Neural cell (in vitro differentiated cells): Measurements from ENCODE around the gene NFE2L1. TPM values are rescaled to one million over a fixed set of nuclear protein-coding genes. Genes with fewer than 3 reads are reported as not detected.
"Not testable (repeated sequence)": the region's sequence is repeated elsewhere in the genome, so short reads cannot be mapped to it uniquely, and the experiment has no call there.

Experiments
- H2AFZ ChIP-seq: fragments of 200-600, 300-800 bp; sonication (generic), shearing (Covaris generic); 2 replicates; pipeline ENCODE4 v1.6.0; 2014; ENCODE audit warnings: low read depth, mild to moderate bottlenecking, antibody characterized with exemption, low read length, moderate library complexity
- H3F3A ChIP-seq: fragments of 200-600 bp; shearing (Covaris generic); 2 replicates; pipeline ENCODE4 v1.6.1; 2016; ENCODE audit warnings: mild to moderate bottlenecking, moderate library complexity, mixed read lengths, antibody characterized with exemption, low read length; ENCODE audit not compliant: insufficient read depth, poor library complexity, severe bottlenecking
- H3K27ac ChIP-seq: fragments of 200-600, 300-800 bp; sonication (generic), shearing (Covaris generic); 2 replicates; pipeline ENCODE4 v1.5.1; 2014; ENCODE audit warnings: mild to moderate bottlenecking, low read length, moderate library complexity
- H3K27me3 ChIP-seq: fragments of 300-800, 200-600 bp; sonication (generic), shearing (Covaris generic); 2 replicates; pipeline ENCODE4 v1.6.0; 2014; ENCODE audit warnings: mild to moderate bottlenecking, low read depth, low read length, moderate library complexity; ENCODE audit not compliant: insufficient read depth
- H3K36me3 ChIP-seq: fragments of 300-800, 200-600 bp; sonication (generic), shearing (Covaris generic); 2 replicates; pipeline ENCODE4 v1.5.1; 2014; ENCODE audit warnings: mild to moderate bottlenecking, antibody characterized with exemption, low read length, moderate library complexity; ENCODE audit not compliant: insufficient read depth
- H3K4me2 ChIP-seq: fragments of 300-800, 200-600 bp; sonication (generic), shearing (Covaris generic); 2 replicates; pipeline ENCODE4 v1.6.0; 2014; ENCODE audit warnings: mild to moderate bottlenecking, low read length
- H3K4me3 ChIP-seq: fragments of 300-800, 200-600 bp; sonication (generic), shearing (Covaris generic); 2 replicates; pipeline ENCODE4 v1.5.1; 2014; ENCODE audit warnings: mild to moderate bottlenecking, low read length, moderate library complexity
- H3K79me2 ChIP-seq: fragments of 200-600 bp; shearing (Covaris generic); replicated peaks from 2 replicates; pipeline ENCODE4 v1.6.0; 2014; ENCODE audit warnings: mild to moderate bottlenecking, low read length, moderate library complexity; ENCODE audit not compliant: insufficient read depth
- H3K9ac ChIP-seq: fragments of 300-800, 200-600 bp; sonication (generic), shearing (Covaris generic); 2 replicates; pipeline ENCODE4 v1.6.1; 2016; ENCODE audit warnings: mild to moderate bottlenecking, low read length, mixed read lengths
- H3K9me2 ChIP-seq: fragments of 200-600 bp; shearing (Covaris generic); 2 replicates; pipeline ENCODE4 v1.6.1; 2016; ENCODE audit warnings: mild to moderate bottlenecking, low read length, mixed read lengths; ENCODE audit not compliant: insufficient read depth
- H3K9me3 ChIP-seq: fragments of 200-600, 300-800 bp; sonication (generic), shearing (Covaris generic); 2 replicates; pipeline ENCODE4 v1.6.1; 2016; ENCODE audit warnings: mild to moderate bottlenecking, mixed run types, low read length, moderate library complexity, mixed read lengths
- H4K20me1 ChIP-seq: fragments of 200-600 bp; shearing (Covaris generic); 2 replicates; pipeline ENCODE4 v1.6.1; 2016; ENCODE audit warnings: mild to moderate bottlenecking, mixed run types; ENCODE audit not compliant: insufficient read depth
- EP300 ChIP-seq: fragments of 450-650 bp; conservative IDR thresholded peaks from 2 replicates; pipeline ENCODE4 v1.6.1; 2014; ENCODE audit warnings: antibody characterized with exemption, mild to moderate bottlenecking, moderate library complexity; ENCODE audit not compliant: poor library complexity, severe bottlenecking
- EZH2 ChIP-seq: fragments of 200-600, 300-800 bp; shearing (Covaris generic), sonication (generic); IDR thresholded peaks from 2 replicates; pipeline ENCODE4 v1.6.1; 2014; ENCODE audit warnings: antibody characterized with exemption, low read length, borderline replicate concordance, mild to moderate bottlenecking; ENCODE audit not compliant: insufficient read depth, poor library complexity, severe bottlenecking
- MXI1 ChIP-seq: fragments of 450-650 bp; conservative IDR thresholded peaks from 2 replicates; pipeline ENCODE4 v1.6.1; 2014; ENCODE audit warnings: antibody characterized with exemption, mild to moderate bottlenecking; ENCODE audit not compliant: poor library complexity, severe bottlenecking
- POLR2AphosphoS5 ChIP-seq: IDR thresholded peaks from 2 replicates; pipeline ENCODE4 v1.6.1; 2012
- RAD21 ChIP-seq: fragments of 450-650 bp; conservative IDR thresholded peaks from 2 replicates; pipeline ENCODE4 v1.6.1; 2014; ENCODE audit warnings: antibody characterized with exemption, mild to moderate bottlenecking, moderate library complexity
- SMC3 ChIP-seq: fragments of 450-650 bp; conservative IDR thresholded peaks from 2 replicates; pipeline ENCODE4 v1.6.1; 2014; ENCODE audit warnings: antibody characterized with exemption, mild to moderate bottlenecking, moderate library complexity; ENCODE audit not compliant: poor library complexity
- TAF1 ChIP-seq: IDR thresholded peaks from 2 replicates; pipeline ENCODE4 v1.6.1; 2012; ENCODE audit warnings: low read depth
- polyA plus RNA-seq: library from polyadenylated mRNA; depleted of rRNA; stranded (reverse); fragments of >200 nt; gene quantifications from 2 replicates; pipeline ENCODE4 v1.2.3, GENCODE V29; 2014
- TF ChIP-seq, protein P1 (sequence below): IDR thresholded peaks from 2 replicates; pipeline ENCODE4 v1.6.1; 2012; ENCODE audit warnings: borderline replicate concordance
- TF ChIP-seq, protein P2 (sequence below): fragments of 450-650 bp; IDR thresholded peaks from 2 replicates; pipeline ENCODE4 v1.5.1; 2014; ENCODE audit warnings: antibody characterized with exemption, mild to moderate bottlenecking, moderate library complexity; ENCODE audit not compliant: poor library complexity, severe bottlenecking

NFE2L1 gene
- polyA plus RNA-seq, 1 donor from 2014 or later, result 48.4 TPM

DNA sequence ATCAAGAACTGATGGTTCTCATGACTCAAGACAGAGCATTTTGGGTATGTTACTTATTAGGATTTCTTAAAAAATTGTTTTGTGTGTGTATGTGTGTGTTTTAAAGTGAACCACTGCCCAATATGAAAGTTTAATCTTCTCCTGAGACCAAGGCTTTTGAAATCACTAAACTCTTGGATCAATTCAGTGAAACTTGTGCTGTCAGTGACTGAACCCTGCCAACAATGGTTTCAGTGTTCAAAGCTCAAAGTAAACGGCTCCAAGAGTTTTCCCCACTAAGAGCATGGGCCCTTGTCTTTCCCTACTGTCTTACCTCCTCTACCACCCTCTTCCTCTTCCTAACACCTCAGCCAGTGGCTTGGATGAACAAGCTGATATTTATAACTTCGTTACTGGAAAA is 22.0 kb downstream of the NFE2L1 start:
- Histone ChIP-seq H3K4me2 (no peak overlapping the region), H3K36me3 (no peaks in the 10 kb centered on the region), H3K27me3 (no peaks in the 10 kb centered on the region), H3K9ac (no peak overlapping the region), H3K4me3 (no peak overlapping the region), H3F3A (no peaks in the 10 kb centered on the region), H4K20me1 (no peaks in the 10 kb centered on the region), H2AFZ (no peak overlapping the region), H3K79me2 (peaks cover 4% of the 10 kb centered on the region), H3K9me3 (no peaks in the 10 kb centered on the region), H3K9me2 (no peaks in the 10 kb centered on the region), H3K27ac (no peak overlapping the region)
- TF ChIP-seq EP300 (no peak), EZH2 (no peak), TAF1 (no peak), RAD21 (no peak)

DNA sequence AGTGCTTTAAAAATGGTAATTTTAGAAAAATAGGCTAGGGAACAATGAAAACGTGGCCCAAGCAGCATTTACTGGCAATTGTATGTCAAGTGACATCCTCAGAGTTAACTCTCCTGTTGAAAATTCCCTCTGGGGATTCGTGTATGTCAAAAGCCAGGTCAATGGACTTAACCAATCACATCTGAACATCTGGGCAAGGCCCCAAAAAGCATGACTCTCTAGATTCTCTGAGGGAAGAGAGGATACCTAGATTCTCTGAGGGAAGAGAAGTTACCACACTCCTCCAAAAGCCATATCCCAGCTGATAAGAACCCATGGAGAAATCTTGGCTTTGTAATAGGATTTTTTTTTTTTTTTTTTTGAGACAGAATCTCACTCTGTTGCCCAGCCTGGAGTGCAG is 23.5 kb downstream of the NFE2L1 start:
- Histone ChIP-seq H3K4me2 (no peak overlapping the region), H2AFZ (no peak overlapping the region), H3K9me3 (no peaks in the 10 kb centered on the region), H4K20me1 (no peaks in the 10 kb centered on the region), H3K36me3 (no peaks in the 10 kb centered on the region), H3K9me2 (no peaks in the 10 kb centered on the region), H3F3A (no peaks in the 10 kb centered on the region), H3K9ac (no peak overlapping the region), H3K4me3 (no peak overlapping the region), H3K79me2 (peaks cover 11% of the 10 kb centered on the region), H3K27me3 (no peaks in the 10 kb centered on the region), H3K27ac (no peak overlapping the region)
- TF ChIP-seq TAF1 (no peak), MXI1 (no peak), EP300 (no peak), POLR2AphosphoS5 (no peak), RAD21 (no peak), SMC3 (no peak), EZH2 (no peak)
- TF ChIP-seq, protein P1, sequence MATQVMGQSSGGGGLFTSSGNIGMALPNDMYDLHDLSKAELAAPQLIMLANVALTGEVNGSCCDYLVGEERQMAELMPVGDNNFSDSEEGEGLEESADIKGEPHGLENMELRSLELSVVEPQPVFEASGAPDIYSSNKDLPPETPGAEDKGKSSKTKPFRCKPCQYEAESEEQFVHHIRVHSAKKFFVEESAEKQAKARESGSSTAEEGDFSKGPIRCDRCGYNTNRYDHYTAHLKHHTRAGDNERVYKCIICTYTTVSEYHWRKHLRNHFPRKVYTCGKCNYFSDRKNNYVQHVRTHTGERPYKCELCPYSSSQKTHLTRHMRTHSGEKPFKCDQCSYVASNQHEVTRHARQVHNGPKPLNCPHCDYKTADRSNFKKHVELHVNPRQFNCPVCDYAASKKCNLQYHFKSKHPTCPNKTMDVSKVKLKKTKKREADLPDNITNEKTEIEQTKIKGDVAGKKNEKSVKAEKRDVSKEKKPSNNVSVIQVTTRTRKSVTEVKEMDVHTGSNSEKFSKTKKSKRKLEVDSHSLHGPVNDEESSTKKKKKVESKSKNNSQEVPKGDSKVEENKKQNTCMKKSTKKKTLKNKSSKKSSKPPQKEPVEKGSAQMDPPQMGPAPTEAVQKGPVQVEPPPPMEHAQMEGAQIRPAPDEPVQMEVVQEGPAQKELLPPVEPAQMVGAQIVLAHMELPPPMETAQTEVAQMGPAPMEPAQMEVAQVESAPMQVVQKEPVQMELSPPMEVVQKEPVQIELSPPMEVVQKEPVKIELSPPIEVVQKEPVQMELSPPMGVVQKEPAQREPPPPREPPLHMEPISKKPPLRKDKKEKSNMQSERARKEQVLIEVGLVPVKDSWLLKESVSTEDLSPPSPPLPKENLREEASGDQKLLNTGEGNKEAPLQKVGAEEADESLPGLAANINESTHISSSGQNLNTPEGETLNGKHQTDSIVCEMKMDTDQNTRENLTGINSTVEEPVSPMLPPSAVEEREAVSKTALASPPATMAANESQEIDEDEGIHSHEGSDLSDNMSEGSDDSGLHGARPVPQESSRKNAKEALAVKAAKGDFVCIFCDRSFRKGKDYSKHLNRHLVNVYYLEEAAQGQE, result no peak
- TF ChIP-seq, protein P2, sequence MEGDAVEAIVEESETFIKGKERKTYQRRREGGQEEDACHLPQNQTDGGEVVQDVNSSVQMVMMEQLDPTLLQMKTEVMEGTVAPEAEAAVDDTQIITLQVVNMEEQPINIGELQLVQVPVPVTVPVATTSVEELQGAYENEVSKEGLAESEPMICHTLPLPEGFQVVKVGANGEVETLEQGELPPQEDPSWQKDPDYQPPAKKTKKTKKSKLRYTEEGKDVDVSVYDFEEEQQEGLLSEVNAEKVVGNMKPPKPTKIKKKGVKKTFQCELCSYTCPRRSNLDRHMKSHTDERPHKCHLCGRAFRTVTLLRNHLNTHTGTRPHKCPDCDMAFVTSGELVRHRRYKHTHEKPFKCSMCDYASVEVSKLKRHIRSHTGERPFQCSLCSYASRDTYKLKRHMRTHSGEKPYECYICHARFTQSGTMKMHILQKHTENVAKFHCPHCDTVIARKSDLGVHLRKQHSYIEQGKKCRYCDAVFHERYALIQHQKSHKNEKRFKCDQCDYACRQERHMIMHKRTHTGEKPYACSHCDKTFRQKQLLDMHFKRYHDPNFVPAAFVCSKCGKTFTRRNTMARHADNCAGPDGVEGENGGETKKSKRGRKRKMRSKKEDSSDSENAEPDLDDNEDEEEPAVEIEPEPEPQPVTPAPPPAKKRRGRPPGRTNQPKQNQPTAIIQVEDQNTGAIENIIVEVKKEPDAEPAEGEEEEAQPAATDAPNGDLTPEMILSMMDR, result no peak

DNA sequence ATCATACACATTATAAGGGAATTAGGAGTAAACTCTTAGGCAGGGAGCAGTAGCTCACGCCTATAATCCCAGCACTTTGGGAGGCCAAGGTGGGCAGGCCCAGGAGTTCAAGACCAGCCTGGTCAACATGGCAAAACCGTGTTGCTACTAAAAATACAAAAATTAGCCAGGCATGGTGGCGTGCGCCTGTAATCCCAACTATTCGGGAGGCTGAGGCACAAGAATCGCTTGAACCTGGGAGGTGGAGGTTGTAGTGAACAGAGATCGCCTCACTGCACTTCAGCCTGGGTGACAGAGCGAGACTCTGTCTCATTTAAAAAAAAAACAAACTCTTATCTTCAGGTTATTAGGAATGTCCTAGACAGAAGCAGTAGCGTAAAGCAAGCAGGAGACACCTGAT is 24.7 kb downstream of the NFE2L1 start:
- H3K27ac ChIP-seq, H3K27me3 ChIP-seq, H3K36me3 ChIP-seq: not testable (repeated sequence)

DNA sequence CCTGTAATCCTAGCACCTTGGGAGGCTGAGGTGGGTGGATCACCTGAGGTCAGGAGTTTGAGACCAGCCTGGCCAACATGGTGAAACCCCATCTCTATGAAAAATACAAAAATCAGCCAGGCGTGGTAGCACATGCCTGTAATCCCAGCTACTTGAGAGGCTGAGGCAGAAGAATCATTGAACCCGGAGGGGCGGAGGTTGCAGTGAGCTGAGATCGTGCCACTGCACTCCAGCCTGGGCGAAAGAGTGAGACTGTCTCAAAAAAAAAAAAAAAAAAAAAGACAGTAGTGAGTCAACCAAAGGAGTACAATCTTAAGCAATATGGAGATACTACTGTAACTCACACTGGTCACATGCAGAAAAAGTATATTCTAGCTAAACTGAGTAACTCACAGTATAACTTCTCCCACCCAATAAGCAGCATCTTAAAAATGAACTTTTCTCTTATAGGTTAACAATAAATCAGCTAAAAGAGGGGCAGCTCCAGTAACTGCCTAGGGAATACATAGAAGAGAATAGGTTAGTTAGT is 25.5 kb downstream of the NFE2L1 start:
- not testable (repeated sequence) for H3K4me2 ChIP-seq, H3K9ac ChIP-seq, H4K20me1 ChIP-seq, H3F3A ChIP-seq, H3K9me3 ChIP-seq, H2AFZ ChIP-seq, H3K79me2 ChIP-seq, H3K9me2 ChIP-seq, H3K36me3 ChIP-seq, H3K27ac ChIP-seq, H3K4me3 ChIP-seq, H3K27me3 ChIP-seq

More for the DNA sequence above, 24.7 kb downstream of the NFE2L1 start:
- not testable (repeated sequence) for H3K4me3 ChIP-seq, H3K9me3 ChIP-seq, H3K9me2 ChIP-seq, H4K20me1 ChIP-seq, H3K4me2 ChIP-seq, H2AFZ ChIP-seq, H3K79me2 ChIP-seq, H3K9ac ChIP-seq, H3F3A ChIP-seq
